Amniotic epithelial cell (primary cell): ENCODE measurements around the gene GALNS.

Experiments
- DNase-seq: peaks from one replicate; pipeline ENCODE4 v3.0.0-alpha.2; 2010; ENCODE audit warnings: low read depth

The GALNS gene

DNA sequence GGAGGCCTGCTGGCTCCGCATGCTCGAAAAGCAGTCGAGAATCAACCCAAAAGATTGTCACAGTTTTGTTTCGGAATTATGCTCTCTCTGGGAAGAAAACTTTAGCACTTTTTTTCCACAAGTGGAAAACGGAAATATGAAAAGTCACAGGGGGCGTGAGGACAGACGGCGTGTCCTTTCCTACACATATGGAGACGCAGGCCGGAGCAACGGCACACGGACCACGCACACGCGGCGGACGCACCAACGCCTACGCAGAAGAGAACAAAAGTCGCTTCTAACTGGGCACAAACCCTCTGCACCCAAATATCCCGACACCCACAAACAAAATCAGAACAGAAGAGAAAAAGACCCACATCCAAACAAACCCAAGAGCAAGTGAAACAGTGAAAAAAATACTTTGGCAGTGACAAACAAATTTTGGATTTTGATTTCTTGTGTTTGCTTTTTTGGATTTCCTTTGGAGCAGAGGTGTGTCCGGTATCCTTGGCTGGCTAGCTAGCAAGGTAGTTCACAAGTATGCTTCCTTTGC lies 19.0 kb upstream of the GALNS start:
- no peak for DNase-seq

DNA sequence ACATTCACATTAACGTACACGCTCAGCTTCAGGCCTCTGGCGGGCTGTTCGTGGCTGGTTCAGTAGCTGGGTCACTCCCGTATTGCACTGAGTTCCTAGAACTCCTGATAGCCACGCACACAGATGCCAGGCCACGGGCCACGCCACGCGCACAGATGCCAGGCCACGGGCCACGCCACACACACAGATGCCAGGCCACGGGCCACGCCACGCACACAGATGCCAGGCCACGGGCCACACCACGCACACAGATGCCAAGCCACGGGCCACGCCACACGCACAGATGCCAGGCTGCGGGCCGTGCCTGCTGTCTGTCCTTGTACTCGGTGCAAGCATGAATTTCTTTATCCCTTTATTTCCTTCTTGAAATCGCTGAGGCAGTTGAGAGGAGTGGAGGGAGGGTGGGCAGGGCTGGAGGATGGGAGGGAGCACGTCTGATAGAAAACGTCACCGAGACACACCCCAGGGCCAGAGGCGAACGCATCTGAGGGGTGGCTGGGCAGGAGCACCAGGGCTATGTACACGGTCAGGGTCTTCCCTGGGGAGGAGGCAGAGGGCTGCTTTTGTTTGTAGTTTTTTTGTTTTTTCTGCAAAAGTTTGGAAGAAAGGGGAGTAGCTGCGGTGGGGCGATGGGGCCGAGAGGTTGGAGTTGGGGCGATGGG lies 18.3 kb upstream of the GALNS start:
- DNase-seq: no peak

DNA sequence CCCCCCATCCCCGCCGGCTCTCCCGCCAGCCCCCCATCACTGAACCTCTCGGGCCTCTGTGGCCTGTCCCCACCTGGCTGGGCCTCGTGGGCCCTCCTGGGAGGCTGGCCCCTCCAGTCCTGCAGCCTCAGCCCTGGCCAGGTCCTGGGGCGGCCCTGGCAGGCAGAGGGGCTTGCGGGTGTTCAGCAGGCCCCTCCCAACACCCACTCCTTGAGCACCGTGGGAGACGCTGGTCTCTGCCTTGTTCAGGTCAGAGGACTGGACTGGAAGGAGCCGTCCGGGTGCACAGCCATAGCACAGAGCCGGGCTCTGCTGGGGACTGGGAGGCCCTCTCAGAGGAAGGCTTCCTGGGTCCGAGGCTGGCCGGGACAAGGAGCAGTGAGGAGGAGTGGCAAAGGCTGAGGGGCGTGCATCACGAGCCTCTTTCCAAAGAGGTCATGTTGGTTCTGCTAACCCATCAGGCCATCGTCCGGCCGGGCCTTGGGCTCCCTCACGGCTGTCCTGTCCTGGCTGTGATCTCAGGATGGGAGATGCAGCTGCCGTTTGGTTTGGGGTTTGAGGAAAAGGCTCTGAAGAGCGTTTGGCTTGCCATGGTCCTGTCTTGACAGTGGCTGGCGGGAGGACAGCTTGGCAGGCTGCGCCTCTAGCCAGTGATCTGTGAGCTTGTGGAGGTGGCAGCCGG lies 16.0 kb upstream of the GALNS start:
- no peak for DNase-seq

GRCh38 chr16:88871730-88872416 lies 15.1 kb upstream of the GALNS start:
- no peak for DNase-seq

- DNase-seq: no peak
Measured at GRCh38 chr16:88871349-88871702, 14.6 kb upstream of the GALNS start.

DNA sequence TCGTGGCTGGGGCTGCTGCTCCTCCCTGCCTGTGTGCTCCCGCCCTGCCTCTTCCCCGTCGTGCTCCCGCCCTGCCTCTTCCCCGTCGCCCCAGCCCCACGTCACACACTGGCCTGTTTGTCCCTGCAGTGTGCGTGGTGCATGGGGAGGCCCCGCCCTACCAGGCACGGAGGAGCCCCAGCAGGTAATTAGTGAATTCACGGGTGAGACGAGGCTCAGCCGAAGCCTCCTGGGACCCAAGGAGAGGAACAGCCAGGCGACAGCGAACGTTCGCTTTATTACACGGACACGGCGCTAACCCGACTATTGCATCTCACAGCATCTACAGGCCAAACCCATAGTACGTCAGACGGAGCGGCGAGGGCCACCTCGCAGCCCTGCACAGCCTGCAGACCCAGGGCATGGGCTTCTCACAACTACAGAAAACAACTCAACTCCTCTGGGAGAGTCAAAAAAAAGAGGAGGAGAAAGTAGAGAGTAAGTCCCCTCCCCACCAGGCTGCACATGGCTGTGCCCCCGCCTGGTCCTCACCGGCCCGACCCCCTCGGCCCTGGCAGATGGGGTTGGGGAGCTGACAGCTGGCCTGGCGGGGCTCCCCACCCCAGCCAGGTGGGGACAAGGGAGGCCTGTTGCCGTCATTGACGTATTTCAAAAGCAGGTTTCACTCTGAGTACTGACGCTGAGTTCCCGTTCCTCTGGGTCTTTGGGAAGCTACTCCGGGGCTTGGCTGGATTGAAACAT lies 14.0 kb upstream of the GALNS start:
- DNase-seq: no peak

DNA sequence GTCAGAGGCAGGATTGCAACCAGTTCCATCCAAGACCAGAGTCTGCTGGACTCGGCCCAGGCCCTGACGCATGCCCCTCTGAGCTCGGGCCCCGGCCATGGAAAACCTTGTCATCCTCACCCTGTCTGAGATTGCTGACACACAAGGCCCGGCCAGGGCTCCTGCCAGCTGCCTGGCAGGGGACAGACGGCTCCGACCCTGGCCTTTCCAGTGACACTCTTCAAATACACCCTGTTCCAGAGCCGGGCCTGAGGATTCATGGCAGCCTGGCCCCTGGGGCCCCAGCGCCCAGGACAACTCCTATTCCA lies 12.9 kb upstream of the GALNS start:
- no peak for DNase-seq

- no peak for DNase-seq
Measured at GRCh38 chr16:88868974-88869672, 12.4 kb upstream of the GALNS start.

DNA sequence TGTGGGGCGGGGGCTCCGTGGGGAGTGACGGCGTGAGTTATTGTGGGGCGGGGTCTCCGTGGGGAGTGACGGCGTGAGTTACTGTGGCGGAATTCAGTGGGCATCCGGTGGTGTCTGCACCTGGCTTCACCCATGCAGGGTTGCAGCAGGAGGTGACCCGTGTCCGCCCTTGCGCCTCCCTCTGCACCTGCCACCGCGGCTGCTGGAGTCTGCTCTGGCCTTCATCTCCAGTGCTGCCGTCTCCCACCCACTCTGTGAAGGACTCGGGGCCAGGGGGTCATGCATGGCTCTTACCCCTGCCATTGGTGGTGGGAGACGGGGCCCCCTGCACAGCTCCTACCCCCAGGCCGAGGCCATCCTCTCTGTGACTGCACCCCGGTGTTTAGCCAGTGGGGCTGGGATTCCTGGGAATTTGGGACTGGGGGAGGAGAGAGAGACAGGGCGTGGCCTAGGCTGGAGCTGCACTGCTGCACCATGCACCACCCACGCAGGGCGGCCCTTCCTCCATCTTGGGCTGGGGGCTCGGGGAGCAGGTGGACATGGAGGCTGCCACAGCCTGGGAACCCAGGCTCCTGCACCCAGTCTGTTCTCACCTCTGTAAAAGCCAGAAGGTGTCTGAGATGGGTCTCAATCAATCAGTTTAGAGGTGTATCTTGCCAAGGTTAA lies 11.0 kb upstream of the GALNS start:
- no peak for DNase-seq

- no peak for DNase-seq
Measured at GRCh38 chr16:88866151-88866920, 9.6 kb upstream of the GALNS start, which contains the start of gene PABPN1L. Gene PABPN1L, minus strand, starts transcription at chr16:88866660. Its CDS starts 54 bp downstream, at chr16:88866606.

- no peak for DNase-seq
Measured at GRCh38 chr16:88865742-88866141, 9.0 kb upstream of the GALNS start.

DNA sequence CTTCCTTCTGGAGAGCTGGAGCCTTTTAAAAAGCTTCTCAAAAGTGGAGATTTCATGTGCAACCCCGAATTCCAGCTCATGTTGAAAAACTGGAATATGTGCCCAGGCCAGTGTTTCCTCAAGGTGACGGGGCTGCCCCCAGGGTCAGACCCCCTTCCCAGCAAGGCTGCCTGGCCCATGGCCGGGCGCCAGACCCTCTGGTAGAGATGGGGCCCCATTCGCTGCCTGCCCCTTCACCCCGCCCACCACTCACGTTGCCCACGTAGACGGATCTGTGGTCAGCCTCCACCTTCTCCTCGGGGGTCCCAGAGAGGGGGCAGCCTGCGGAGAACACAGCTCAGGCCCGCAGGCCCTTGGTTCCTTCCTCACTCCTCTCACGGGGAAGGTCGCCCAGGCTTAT lies 8.6 kb upstream of the GALNS start:
- DNase-seq: no peak

DNA sequence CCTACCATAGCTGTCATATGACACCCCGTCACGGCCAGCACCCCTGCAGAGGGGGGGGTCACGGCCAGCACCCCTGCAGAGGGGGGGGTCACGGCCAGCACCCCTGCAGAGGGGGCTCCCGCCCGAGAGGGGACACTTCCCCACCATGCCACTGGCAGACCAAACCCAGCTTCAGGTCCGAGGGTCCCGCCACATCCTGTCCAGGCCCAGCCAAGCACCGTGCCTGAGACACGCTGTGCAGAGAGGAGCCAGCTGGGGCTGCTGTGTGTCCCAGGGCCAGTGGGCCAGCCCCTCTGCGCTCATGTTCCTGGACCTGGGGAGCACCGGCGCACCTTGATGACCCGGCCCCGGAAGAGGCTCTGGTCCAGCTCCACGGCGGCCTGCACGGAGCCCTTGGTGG lies 7.8 kb upstream of the GALNS start:
- DNase-seq: no peak

GRCh38 chr16:88864099-88864498 lies 7.4 kb upstream of the GALNS start:
- no peak for DNase-seq

DNA sequence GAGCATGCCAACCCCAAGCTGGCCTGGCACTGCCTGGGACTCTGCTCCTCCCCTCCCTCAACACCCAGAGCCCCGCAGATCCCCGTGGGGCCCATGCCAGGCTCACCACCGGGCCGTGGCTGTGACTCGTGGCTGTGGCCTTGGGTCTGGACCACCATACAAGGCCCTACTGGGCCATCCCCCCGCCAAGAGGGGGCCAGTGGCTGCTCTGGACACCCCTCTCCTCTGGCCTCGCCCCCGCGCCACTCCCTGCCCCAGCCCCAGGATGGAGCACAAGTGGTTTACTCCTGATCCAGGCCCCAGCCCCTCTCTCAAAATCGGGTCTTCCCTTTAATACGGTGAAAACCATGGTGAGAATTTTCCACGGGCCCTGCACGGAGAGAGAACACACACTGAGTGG lies 6.7 kb upstream of the GALNS start:
- DNase-seq: no peak

DNA sequence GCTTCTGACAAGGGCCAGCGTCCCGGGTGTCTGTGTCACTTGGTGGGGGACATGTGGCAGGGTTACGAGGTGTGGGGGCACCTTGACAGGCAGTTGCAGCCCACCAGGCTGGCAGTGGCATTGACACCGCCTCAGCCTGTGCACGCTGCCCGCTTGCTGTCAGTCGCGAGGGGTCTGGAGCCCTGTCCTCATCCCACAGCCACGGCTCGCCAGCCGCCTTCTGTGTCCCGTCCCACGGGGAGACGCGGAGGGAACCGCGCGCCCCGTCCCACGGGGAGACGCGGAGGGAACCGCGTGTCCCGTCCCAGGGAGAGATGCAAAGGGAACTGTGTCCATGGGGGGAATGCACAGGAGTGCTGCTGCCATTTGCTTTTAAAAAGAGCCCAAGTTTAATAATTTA lies 6.2 kb upstream of the GALNS start:
- no peak for DNase-seq

GRCh38 chr16:88861359-88861758 lies 4.6 kb upstream of the GALNS start:
- DNase-seq: no peak

DNA sequence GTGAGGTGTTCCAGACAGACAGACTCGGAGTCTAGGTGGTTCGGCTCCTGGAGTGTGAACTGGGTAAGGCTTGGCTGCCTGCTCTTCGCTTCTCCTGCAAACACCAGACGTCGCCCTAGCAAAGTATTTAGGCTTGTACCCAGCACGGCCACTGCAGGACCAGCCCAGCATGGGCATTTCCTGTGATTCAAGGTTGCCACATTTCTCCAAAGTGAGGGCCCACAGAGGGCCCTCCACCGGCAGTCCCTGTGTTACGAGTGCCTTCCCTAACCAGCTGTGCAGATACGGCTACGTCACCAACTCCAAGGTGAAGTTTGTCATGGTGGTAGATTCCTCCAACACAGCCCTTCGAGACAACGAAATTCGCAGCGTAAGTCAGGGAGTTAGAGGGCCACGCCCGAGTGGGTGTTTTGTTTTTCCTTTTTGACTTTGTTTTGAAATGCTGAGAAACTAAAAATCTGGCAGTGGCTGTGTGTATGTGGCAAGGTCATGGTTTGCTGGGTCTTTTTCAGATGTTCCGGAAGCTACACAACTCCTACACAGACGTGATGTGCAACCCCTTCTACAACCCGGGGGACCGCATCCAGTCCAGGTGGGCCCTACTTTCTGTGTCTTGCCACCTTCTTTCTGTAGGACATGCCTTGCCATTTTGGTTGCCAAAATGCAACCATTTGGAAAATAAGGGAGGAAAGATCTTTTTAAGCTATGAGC lies 2.8 kb upstream of the GALNS start:
- DNase-seq: no peak

DNA sequence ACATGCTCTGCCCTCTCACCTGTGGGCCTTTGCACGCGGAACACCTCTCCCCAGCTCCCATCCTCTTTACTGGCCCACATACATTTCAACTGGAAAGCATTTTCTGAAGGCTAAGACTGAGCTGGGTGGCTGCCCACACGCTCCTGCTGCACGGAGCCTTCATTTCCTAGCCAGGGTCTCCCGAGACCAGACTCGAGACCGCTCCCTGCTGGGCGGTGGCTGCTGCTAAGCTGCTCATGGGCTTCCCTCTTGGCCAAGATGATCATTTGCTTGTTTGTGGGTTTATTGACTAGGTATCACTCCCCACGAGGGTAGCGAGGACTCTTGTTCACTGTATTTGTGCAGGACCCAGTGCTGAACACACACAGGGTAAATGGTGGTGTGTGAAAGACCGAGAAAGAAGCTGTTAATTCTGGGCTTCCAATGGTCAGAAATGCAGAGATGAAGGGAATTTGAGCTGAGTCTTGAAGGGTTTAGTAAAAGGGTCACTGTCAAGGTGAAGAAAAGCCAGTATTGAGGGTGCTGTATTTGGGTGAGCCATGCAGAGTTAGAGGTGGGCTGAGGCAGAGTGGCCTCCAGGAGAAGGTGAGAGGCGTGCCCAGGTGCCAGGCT lies 1.1 kb upstream of the GALNS start:
- DNase-seq: peak; percentile 77
